Liver (tissue), 9 donors: Measurements from ENCODE around the gene KRTAP4-9. TPM values are rescaled to one million over a fixed set of nuclear protein-coding genes. Genes with fewer than 3 reads are reported as not detected.
"Not testable (repeated sequence)": the region's sequence is repeated elsewhere in the genome, so short reads cannot be mapped to it uniquely, and the experiment has no call there.

ENCODE experiments used
- DNase-seq: peaks from one replicate; pipeline ENCODE4 v3.0.0-alpha.2; 2017; ENCODE audit warnings: low spot score
- H3K27ac ChIP-seq, 2 donors: one replicate each; pipeline ENCODE4 v1.7.0; 2013; ENCODE audit warnings: inconsistent platforms in 2 of 2, low read length in 2 of 2, control low read depth in 1 of 2, low read depth in 1 of 2, mild to moderate bottlenecking in 1 of 2
- H3K27me3 ChIP-seq, 4 donors: one replicate each; pipeline versions ENCODE4 v1.6.1 to v1.7.0; 2013; ENCODE audit warnings: low read length in 3 of 4, inconsistent platforms in 1 of 4, mild to moderate bottlenecking in 1 of 4, moderate library complexity in 1 of 4; ENCODE audit not compliant: control insufficient read depth in 4 of 4, insufficient read depth in 4 of 4
- H3K36me3 ChIP-seq, 4 donors: one replicate each; pipeline versions ENCODE4 v1.6.1 to v1.7.0; 2013; ENCODE audit warnings: low read length in 3 of 4, mild to moderate bottlenecking in 3 of 4, low read depth in 1 of 4, moderate library complexity in 1 of 4; ENCODE audit not compliant: control insufficient read depth in 4 of 4, insufficient read depth in 3 of 4
- H3K4me1 ChIP-seq, 4 donors: one replicate each; pipeline versions ENCODE4 v1.6.1 to v1.7.0; 2013; ENCODE audit warnings: low read length in 3 of 4, mild to moderate bottlenecking in 3 of 4, moderate library complexity in 1 of 4; ENCODE audit not compliant: control insufficient read depth in 4 of 4, insufficient read depth in 4 of 4
- H3K4me3 ChIP-seq, 3 donors: one replicate each; pipeline versions ENCODE4 v1.6.1 to v1.7.0; 2013; ENCODE audit warnings: low read length in 3 of 3, control low read depth in 1 of 3, low read depth in 1 of 3, mild to moderate bottlenecking in 1 of 3
- H3K9ac ChIP-seq, 2 donors: one replicate each; pipeline ENCODE4 v1.7.0; 2013; ENCODE audit warnings: low read length in 2 of 2, mild to moderate bottlenecking in 2 of 2, moderate library complexity in 2 of 2, control low read depth in 1 of 2, low read depth in 1 of 2
- H3K9me3 ChIP-seq, 4 donors: one replicate each; pipeline versions ENCODE4 v1.6.1 to v1.7.0; 2013; ENCODE audit warnings: low read length in 3 of 4; ENCODE audit not compliant: control insufficient read depth in 4 of 4
- ATF3 ChIP-seq: IDR thresholded peaks from 2 replicates; pipeline ENCODE4 v1.6.1; 2016; ENCODE audit warnings: antibody characterized with exemption
- CTCF ChIP-seq: fragments of 150-350 bp; IDR thresholded peaks from 2 replicates; pipeline ENCODE4 v1.5.1; 2017; ENCODE audit warnings: improper control_type of control experiment, low read depth, low read length; ENCODE audit not compliant: missing input control
- EGR1 ChIP-seq, 2 donors: IDR thresholded peaks; 2 replicates each; pipeline ENCODE4 v1.6.1; 2016 to 2018; ENCODE audit warnings: antibody characterized with exemption in 2 of 2, low read depth in 2 of 2
- FOXA1 ChIP-seq: IDR thresholded peaks from 2 replicates; pipeline ENCODE4 v1.6.1; 2016; ENCODE audit warnings: antibody characterized with exemption
- FOXA2 ChIP-seq: IDR thresholded peaks from 2 replicates; pipeline ENCODE4 v1.6.1; 2016; ENCODE audit warnings: antibody characterized with exemption
- GABPA ChIP-seq, 2 donors: IDR thresholded peaks in 1 of 2; conservative IDR thresholded peaks in 1 of 2; 2 replicates each; pipeline ENCODE4 v1.6.1; 2016; ENCODE audit warnings: antibody characterized with exemption in 2 of 2, mild to moderate bottlenecking in 1 of 2, moderate library complexity in 1 of 2
- HNF4A ChIP-seq, 2 donors: conservative IDR thresholded peaks; 2 replicates each; pipeline ENCODE4 v1.6.1; 2016; ENCODE audit warnings: antibody characterized with exemption in 2 of 2, mild to moderate bottlenecking in 2 of 2
- HNF4G ChIP-seq: IDR thresholded peaks from 2 replicates; pipeline ENCODE4 v1.6.1; 2016; ENCODE audit warnings: antibody characterized with exemption
- JUND ChIP-seq, 2 donors: IDR thresholded peaks; 2 replicates each; pipeline ENCODE4 v1.6.1; 2016; ENCODE audit warnings: antibody characterized with exemption in 2 of 2
- MAX ChIP-seq: IDR thresholded peaks from 2 replicates; pipeline ENCODE4 v1.6.1; 2016; ENCODE audit warnings: antibody characterized with exemption
- NR2F2 ChIP-seq: IDR thresholded peaks from 2 replicates; pipeline ENCODE4 v1.6.1; 2016; ENCODE audit warnings: antibody characterized with exemption
- RAD21 ChIP-seq, 2 donors: IDR thresholded peaks; 2 replicates each; pipeline ENCODE4 v1.6.1; 2016; ENCODE audit warnings: antibody characterized with exemption in 2 of 2, mild to moderate bottlenecking in 2 of 2
- REST ChIP-seq: IDR thresholded peaks from 2 replicates; pipeline ENCODE4 v1.6.1; 2016; ENCODE audit warnings: antibody characterized with exemption, mild to moderate bottlenecking
- RXRA ChIP-seq, 2 donors: IDR thresholded peaks; 2 replicates each; pipeline ENCODE4 v1.6.1; 2017 to 2018; ENCODE audit warnings: antibody characterized with exemption in 2 of 2, mild to moderate bottlenecking in 1 of 2
- SP1 ChIP-seq: IDR thresholded peaks from 2 replicates; pipeline ENCODE4 v1.6.1; 2018; ENCODE audit warnings: antibody characterized with exemption, mild to moderate bottlenecking
- TAF1 ChIP-seq: conservative IDR thresholded peaks from 2 replicates; pipeline ENCODE4 v1.6.1; 2016; ENCODE audit warnings: antibody characterized with exemption, mild to moderate bottlenecking
- YY1 ChIP-seq: IDR thresholded peaks from 2 replicates; pipeline ENCODE4 v1.6.1; 2016; ENCODE audit warnings: antibody characterized with exemption, mild to moderate bottlenecking
- ZBTB33 ChIP-seq: IDR thresholded peaks from 2 replicates; pipeline ENCODE4 v1.6.1; 2016; ENCODE audit warnings: antibody characterized with exemption
- WGBS: extraction: QIAGEN DNeasy Blood & Tissue Kit; methylation state at CpG from one replicate; pipeline ENCODE4 v1.1.7; 2013; 5-methylcytosine and 5-hydroxymethylcytosine counted together
- polyA plus RNA-seq, 2 donors: library from polyadenylated mRNA; stranded (reverse) in 1 of 2; unstranded in 1 of 2; fragments of 200-250 nt in 1 of 2; fragments of >200 nt in 1 of 2; fragmentation: Nextera tagmentation in 1 of 2; extraction: Ambion mirVana in 1 of 2; gene quantifications; one replicate each; pipeline versions ENCODE4 v1.2.1 to v1.2.3, GENCODE V29; 2013 to 2015
- total RNA-seq, 2 donors: library from RNA; depleted of rRNA; stranded (reverse); fragments of >200 nt; gene quantifications; one replicate each; pipeline ENCODE4 v1.2.3, GENCODE V29; 2014
- donor health status: healthy.
- donor health status: healthy.
- donor health status: healthy.
- donor health status: healthy.
- donor health status: healthy.

KRTAP4-9 gene
- total and polyA plus RNA-seq, 4 donors = not detected

GRCh38 chr17:41098481-41098880 lies 6.7 kb upstream of the KRTAP4-9 start:
- TF ChIP-seq CTCF = no peak
- no peak for TF ChIP-seq ZBTB33
- no peak for TF ChIP-seq NR2F2
- TF ChIP-seq RXRA (IDR thresholded peaks at IDR 0.05) = no peak
- TF ChIP-seq FOXA2 = no peak
- TF ChIP-seq FOXA1 = no peak
- TF ChIP-seq JUND (IDR thresholded peaks at IDR 0.05) = no peak
- TF ChIP-seq ATF3 = no peak
- TF ChIP-seq TAF1 = no peak
- TF ChIP-seq MAX = no peak
- TF ChIP-seq YY1 = no peak
- TF ChIP-seq GABPA (IDR thresholded peaks at IDR 0.05 in 1 of 2, conservative IDR thresholded peaks at IDR 0.05 in 1 of 2) = no peak
- TF ChIP-seq EGR1 (IDR thresholded peaks at IDR 0.05; ENCODE audit: low read depth in 2 of 2) = no peak
- no peak for TF ChIP-seq HNF4G
- no peak for TF ChIP-seq HNF4A (conservative IDR thresholded peaks at IDR 0.05)
- TF ChIP-seq SP1 = no peak
- no peak for TF ChIP-seq REST
- TF ChIP-seq RAD21 (IDR thresholded peaks at IDR 0.05) = no peak
- no peaks in the 10 kb centered on the region for H3K36me3 ChIP-seq
- H3K9me3 ChIP-seq = no peaks in the 10 kb centered on the region
- H3K27me3 ChIP-seq = peaks cover 0 to 2% (median 0%) of the 10 kb centered on the region in 4 donors
- DNase-seq = no peak
- 79% methylated on average over 6 of the region's 6 CpGs for WGBS
- no peak overlapping the region for H3K27ac ChIP-seq
- H3K4me1 ChIP-seq = no peaks in the 10 kb centered on the region
- no peak overlapping the region for H3K4me3 ChIP-seq
- no peak overlapping the region for H3K9ac ChIP-seq

GRCh38 chr17:41099682-41100480 lies 5.3 kb upstream of the KRTAP4-9 start:
- H3K9me3 ChIP-seq, H3K36me3 ChIP-seq, H3K9ac ChIP-seq, H3K4me1 ChIP-seq, H3K4me3 ChIP-seq, H3K27ac ChIP-seq, DNase-seq, H3K27me3 ChIP-seq: not testable (repeated sequence)
- 53% methylated on average over 7 of the region's 7 CpGs for WGBS
